GM23248 (cell line): ENCODE measurements around the gene PIEZO1. TPM values are rescaled to one million over a fixed set of nuclear protein-coding genes. Genes with fewer than 3 reads are reported as not detected.

Source experiments
- DNase-seq: peaks from one replicate; pipeline ENCODE4 v3.0.0-alpha.2; 2015
- H2AFZ ChIP-seq: fragments of 200-600 bp; sonication (generic); 2 replicates; pipeline ENCODE4 v1.6.1; 2016; ENCODE audit warnings: antibody characterized with exemption
- H3F3A ChIP-seq: fragments of 200-600 bp; sonication (generic); 2 replicates; pipeline ENCODE4 v1.6.1; 2016; ENCODE audit warnings: mild to moderate bottlenecking, antibody characterized with exemption, mixed run types; ENCODE audit not compliant: insufficient read depth
- H3K27ac ChIP-seq: fragments of 200-600 bp; sonication (generic); 2 replicates; pipeline ENCODE4 v1.5.1; 2016; ENCODE audit warnings: mild to moderate bottlenecking
- H3K27me3 ChIP-seq: fragments of 200-600 bp; sonication (generic); replicated peaks from 2 replicates; pipeline ENCODE4 v1.6.1; 2016; ENCODE audit warnings: mild to moderate bottlenecking; ENCODE audit not compliant: insufficient read depth
- H3K36me3 ChIP-seq: fragments of 200-600 bp; sonication (generic); 2 replicates; pipeline ENCODE4 v1.6.1; 2016; ENCODE audit warnings: low read depth, mild to moderate bottlenecking
- H3K4me1 ChIP-seq: fragments of 200-600 bp; sonication (generic); 2 replicates; pipeline ENCODE4 v1.6.1; 2016; ENCODE audit warnings: mild to moderate bottlenecking; ENCODE audit not compliant: insufficient read depth
- H3K4me2 ChIP-seq: fragments of 200-600 bp; sonication (generic); one replicate; pipeline ENCODE4 v1.6.1; 2016; ENCODE audit warnings: mild to moderate bottlenecking; ENCODE audit not compliant: unreplicated experiment
- H3K4me3 ChIP-seq: fragments of 200-600 bp; sonication (generic); 2 replicates; pipeline ENCODE4 v1.5.1; 2016; ENCODE audit warnings: mild to moderate bottlenecking
- H3K79me2 ChIP-seq: fragments of 200-600 bp; sonication (generic); 2 replicates; pipeline ENCODE4 v1.6.1; 2016; ENCODE audit warnings: mild to moderate bottlenecking; ENCODE audit not compliant: insufficient read depth
- H3K9ac ChIP-seq: fragments of 200-600 bp; sonication (generic); 2 replicates; pipeline ENCODE4 v1.6.1; 2016; ENCODE audit warnings: mild to moderate bottlenecking
- H3K9me2 ChIP-seq: fragments of 200-600 bp; sonication (generic); 2 replicates; pipeline ENCODE4 v1.6.1; 2016; ENCODE audit warnings: mixed run types, mild to moderate bottlenecking, moderate library complexity; ENCODE audit not compliant: insufficient read depth
- H3K9me3 ChIP-seq: fragments of 200-600 bp; sonication (generic); one replicate; pipeline ENCODE4 v1.6.1; 2017; ENCODE audit warnings: low read depth
- H4K20me1 ChIP-seq: fragments of 200-600 bp; sonication (generic); 2 replicates; pipeline ENCODE4 v1.6.0; 2016; ENCODE audit not compliant: insufficient read depth
- EZH2 ChIP-seq: fragments of 200-600 bp; sonication (generic); IDR thresholded peaks from 2 replicates; pipeline ENCODE4 v1.6.1; 2018; ENCODE audit warnings: antibody characterized with exemption, mild to moderate bottlenecking; ENCODE audit not compliant: insufficient read depth, poor library complexity, severe bottlenecking
- EZH2phosphoT487 ChIP-seq: fragments of 200-600 bp; sonication (generic); IDR thresholded peaks from 2 replicates; pipeline ENCODE4 v1.6.1; 2018; ENCODE audit warnings: antibody characterized with exemption, moderate library complexity, mild to moderate bottlenecking, low read depth; ENCODE audit not compliant: insufficient read depth
- WGBS, 2 experiments: methylation state at CpG; one replicate each; pipeline ENCODE4 v1.1.6; 2015 to 2017; ENCODE audit warnings: low lambda C conversion rate in 2 of 2, low coverage in 1 of 2; ENCODE audit errors: missing lambda C conversion rate in 2 of 2; 5-methylcytosine and 5-hydroxymethylcytosine counted together
- in situ Hi-C: fragments of 300-500 bp; cut with MboI; formaldehyde crosslinking; loops from 2 replicates; pipeline ENCODE4 v1.15.0; 2020
- polyA plus RNA-seq: library from polyadenylated mRNA; unstranded; fragments of >200 nt; fragmentation: Nextera tagmentation; extraction: Ambion mirVana; gene quantifications from 2 replicates; pipeline ENCODE4 v1.2.1, GENCODE V29; 2016
- total RNA-seq: library from RNA; depleted of rRNA; stranded (reverse); fragments of >200 nt; shearing (Covaris generic); gene quantifications from 2 replicates; pipeline ENCODE4 v1.2.3, GENCODE V29; 2014

Gene PIEZO1
- total and polyA plus RNA-seq, 2 experiments from 2014 or later, result 95.3 to 223 TPM

DNA sequence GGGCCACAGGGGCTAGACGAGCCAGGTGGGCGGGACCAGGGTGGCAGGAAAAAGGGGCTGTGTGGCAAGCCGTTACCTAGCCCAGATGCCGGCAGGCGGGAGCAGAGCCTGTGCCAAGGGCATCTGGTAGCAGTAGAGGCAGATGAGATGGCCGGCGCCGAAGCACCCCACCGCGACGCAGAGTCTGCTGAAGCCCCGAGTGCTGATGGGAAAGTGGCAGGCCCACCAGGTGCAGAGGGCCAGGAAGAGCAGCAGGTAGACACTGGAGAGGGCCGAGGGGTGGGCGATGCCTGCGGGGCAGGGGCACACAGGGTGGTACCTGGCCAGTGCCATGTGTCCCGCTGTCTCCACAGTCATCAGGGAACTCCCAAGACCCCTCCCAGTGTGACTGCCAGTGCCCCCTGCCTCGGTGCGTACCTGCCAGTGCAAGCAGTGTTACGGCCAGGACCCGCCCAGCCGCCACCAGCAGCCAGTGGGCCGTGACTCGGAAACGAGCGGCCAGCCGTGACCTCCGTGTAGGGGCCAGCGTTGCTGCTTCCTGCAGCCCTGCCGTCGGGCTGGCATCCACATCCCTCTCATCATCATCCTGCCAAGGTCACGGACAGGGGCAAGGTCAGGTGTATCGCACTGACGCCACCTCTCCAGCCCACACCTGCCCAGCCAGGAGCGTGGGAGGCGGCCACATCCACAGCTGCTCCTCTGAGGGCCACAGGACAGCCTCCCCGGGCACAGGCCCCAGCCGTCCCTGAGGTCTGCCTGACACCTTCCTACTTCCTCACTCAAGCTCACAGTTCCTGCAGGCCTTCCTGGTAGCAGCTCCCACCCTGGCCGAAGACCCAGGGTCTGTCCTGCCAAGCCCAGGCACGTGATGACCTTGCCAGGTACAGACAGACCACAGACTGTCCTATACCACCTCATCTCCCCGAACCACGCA is 46.6 kb downstream of the PIEZO1 start:
- 89 to 92% methylated on average over 41 of the region's 41 CpGs for WGBS, 2 experiments
- TF ChIP-seq EZH2phosphoT487, result no peak
- no peak for TF ChIP-seq EZH2
- H3K4me3 ChIP-seq, result no peak overlapping the region
- H2AFZ ChIP-seq, result no peak overlapping the region
- DNase-seq, result no peak
- in situ Hi-C loops, result no loop called here
- no peaks in the 10 kb centered on the region; the same call in 1 of the 2 replicates for H4K20me1 ChIP-seq
- peaks cover 28% of the 10 kb centered on the region for H3K79me2 ChIP-seq
- no peaks in the 10 kb centered on the region for H3K4me1 ChIP-seq
- H3F3A ChIP-seq, result no peaks in the 10 kb centered on the region
- H3K27me3 ChIP-seq, result no peaks in the 10 kb centered on the region
- no peak overlapping the region for H3K4me2 ChIP-seq
- H3K9me3 ChIP-seq, result no peaks in the 10 kb centered on the region
- H3K27ac ChIP-seq, result no peak overlapping the region
- no peak overlapping the region for H3K9ac ChIP-seq
- H3K36me3 ChIP-seq, result peaks cover 10% of the 10 kb centered on the region; the same call in 1 of the 2 replicates
- no peaks in the 10 kb centered on the region for H3K9me2 ChIP-seq

DNA sequence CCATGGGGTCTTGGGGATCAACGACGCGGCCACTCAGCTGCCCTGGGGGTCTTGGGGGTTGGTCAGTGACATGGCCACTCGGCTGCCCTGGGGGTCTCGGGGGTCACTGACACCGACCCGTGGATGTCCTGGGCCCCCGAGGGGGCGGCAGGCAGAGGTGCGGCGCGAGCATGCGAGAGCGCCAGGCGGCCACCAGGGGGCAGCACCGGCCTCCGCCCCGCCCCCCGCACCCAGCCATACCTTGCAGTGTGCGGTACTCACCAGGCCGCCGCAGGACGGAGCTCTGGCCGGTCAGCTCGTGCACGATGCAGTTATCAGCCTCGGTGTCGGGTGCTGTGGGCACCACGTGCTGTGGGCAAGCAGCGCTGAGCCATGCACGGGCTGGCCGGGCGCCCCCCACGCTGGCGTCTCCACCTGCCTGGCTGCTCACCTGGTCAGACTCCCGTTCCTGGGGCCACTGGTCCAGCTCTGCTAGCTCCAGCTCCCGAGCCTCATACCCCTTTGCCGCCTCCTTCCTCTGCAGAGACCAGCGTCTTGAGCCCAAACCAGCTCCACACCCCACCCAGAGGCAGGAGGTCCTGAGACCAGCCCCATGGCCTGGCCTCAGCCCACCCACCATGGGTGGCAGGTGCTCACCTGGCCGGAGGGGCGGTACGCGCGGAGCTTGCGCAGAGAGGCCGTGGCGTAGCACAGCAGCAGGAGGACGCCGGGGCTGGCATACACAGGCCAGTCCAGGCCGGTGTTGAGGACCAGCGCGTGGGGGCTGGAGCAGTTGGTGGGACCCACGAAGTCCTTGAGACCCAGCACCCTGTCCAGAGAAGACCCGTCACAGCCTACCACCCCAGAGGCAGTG is 47.5 kb downstream of the PIEZO1 start:
- in situ Hi-C loops, result no loop called here
- Histone ChIP-seq H3K27ac (no peak overlapping the region), H3K4me3 (no peak overlapping the region), H3K27me3 (no peaks in the 10 kb centered on the region), H3K4me2 (no peak overlapping the region), H4K20me1 (no peaks in the 10 kb centered on the region), H2AFZ (no peak overlapping the region), H3K36me3 (peaks cover 10% of the 10 kb centered on the region; the same call in 1 of the 2 replicates), H3K9ac (no peak overlapping the region), H3K9me3 (no peaks in the 10 kb centered on the region), H3K4me1 (no peaks in the 10 kb centered on the region), H3K9me2 (no peaks in the 10 kb centered on the region), H3K79me2 (peaks cover 20% of the 10 kb centered on the region), H3F3A (no peaks in the 10 kb centered on the region)
- TF ChIP-seq EZH2phosphoT487, result no peak
- no peak for TF ChIP-seq EZH2
- WGBS, 2 experiments, result 50 to 54% methylated on average over 43 to 50 of the region's 54 CpGs
- peak; percentile 80 for DNase-seq

DNA sequence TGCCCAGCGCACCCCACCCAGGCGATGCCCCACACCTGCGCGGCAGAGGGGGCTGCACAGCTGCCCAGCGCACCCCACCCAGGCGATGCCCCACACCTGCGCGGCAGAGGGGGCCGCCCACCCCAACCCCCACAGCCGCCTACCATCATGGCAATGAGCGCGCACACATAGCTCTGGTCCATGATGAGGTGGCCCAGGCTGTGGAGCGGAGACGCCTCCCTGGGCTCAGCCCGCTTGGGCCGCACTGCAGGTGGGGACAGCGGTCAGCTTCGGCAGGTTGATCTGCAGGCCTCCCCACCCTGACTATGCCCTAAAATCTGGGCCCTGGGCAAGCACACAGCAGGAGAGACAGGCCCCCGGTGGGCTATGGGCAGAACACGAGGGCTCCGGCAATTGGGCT is 48.5 kb downstream of the PIEZO1 start:
- no peaks in the 10 kb centered on the region for H3F3A ChIP-seq
- no peaks in the 10 kb centered on the region for H4K20me1 ChIP-seq
- DNase-seq, result no peak
- no peaks in the 10 kb centered on the region for H3K27me3 ChIP-seq
- H2AFZ ChIP-seq, result no peak overlapping the region
- peaks cover 11% of the 10 kb centered on the region; the same call in 1 of the 2 replicates for H3K36me3 ChIP-seq
- in situ Hi-C loops, result no loop called here
- TF ChIP-seq EZH2 (no peak), EZH2phosphoT487 (no peak)
- H3K4me2 ChIP-seq, result no peak overlapping the region
- peaks cover 13% of the 10 kb centered on the region; the same call in 1 of the 2 replicates for H3K79me2 ChIP-seq
- WGBS, 2 experiments, result 83 to 94% methylated on average over 9 to 17 of the region's 21 CpGs
- H3K9ac ChIP-seq, result no peak overlapping the region
- no peaks in the 10 kb centered on the region for H3K9me3 ChIP-seq
- no peak overlapping the region for H3K27ac ChIP-seq
- H3K4me3 ChIP-seq, result no peak overlapping the region
- H3K4me1 ChIP-seq, result no peaks in the 10 kb centered on the region
- no peaks in the 10 kb centered on the region for H3K9me2 ChIP-seq

GRCh38 chr16:88736088-88736487 is 48.9 kb downstream of the PIEZO1 start:
- Histone ChIP-seq H4K20me1 (no peaks in the 10 kb centered on the region), H3K79me2 (peaks cover 13% of the 10 kb centered on the region; the same call in 1 of the 2 replicates), H3K4me2 (no peak overlapping the region), H2AFZ (no peak overlapping the region), H3K9me3 (no peaks in the 10 kb centered on the region), H3K27me3 (no peaks in the 10 kb centered on the region), H3K4me1 (no peaks in the 10 kb centered on the region), H3K36me3 (peaks cover 15% of the 10 kb centered on the region; the same call in 1 of the 2 replicates), H3K9ac (no peak overlapping the region), H3K27ac (no peak overlapping the region), H3F3A (peaks cover 4% of the 10 kb centered on the region; the same call in 1 of the 2 replicates), H3K9me2 (no peaks in the 10 kb centered on the region), H3K4me3 (no peak overlapping the region)
- 91 to 94% methylated on average over 16 to 19 of the region's 21 CpGs for WGBS, 2 experiments
- no peak for TF ChIP-seq EZH2phosphoT487
- no peak for TF ChIP-seq EZH2
- in situ Hi-C loops, result no loop called here
- DNase-seq, result no peak
